ENCODE measurements around the gene TMEM272. TPM values are rescaled to one million over a fixed set of nuclear protein-coding genes. Genes with fewer than 3 reads are reported as not detected.

Gene TMEM272
- total and polyA plus RNA-seq, 2 experiments from 2014 or later = 0.11 to 0.76 TPM

DNA sequence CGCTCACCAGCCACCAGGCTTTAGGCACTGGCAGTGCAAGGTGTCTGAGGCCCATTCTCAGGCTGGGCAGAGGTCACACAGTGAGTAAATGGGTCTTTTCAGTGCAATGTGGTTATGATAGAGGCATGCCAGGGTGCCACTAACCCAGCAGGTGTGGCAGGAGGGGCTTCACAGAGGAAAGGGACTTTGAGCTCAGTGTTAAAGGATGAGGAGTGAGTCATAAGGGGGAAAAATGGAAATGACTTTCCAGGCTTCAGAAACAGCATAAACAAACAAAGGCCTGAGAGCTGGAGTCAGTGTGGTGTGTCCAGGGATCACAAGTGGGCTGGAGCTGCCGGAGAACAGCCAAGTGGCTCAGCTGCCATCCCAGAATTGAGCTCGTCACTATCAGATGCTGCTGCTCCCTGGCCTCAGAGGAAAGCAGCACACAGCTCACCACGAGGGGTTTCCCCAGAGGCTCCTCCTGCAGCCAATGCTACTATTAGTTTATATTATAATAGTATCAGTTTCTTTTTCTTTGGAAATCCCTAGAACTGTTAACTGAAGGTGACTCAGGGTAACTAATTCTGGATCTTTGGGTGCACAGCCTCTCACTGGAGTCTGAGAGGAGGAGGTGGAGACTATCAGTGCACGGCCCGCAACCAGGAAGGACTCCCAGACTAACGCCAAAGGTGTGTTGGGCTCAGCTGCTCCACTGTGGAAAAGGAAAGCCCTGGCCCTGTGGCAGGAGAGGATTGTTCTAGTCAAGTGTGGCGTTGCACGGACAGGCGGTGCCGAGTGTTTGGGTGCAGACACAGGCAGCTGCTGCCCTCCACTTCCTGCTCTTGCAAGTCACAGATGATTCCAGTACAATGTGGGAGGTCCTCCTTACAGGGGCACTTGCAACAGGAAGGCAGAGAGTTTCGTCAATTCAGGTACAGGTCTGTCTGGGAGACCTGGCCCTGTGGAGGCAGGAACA lies 80.5 kb downstream of the TMEM272 start:
- H3K4me2 ChIP-seq = no peak overlapping the region
- no peak overlapping the region for H2AFZ ChIP-seq

More for the DNA sequence above, 80.5 kb downstream of the TMEM272 start:
- peaks cover 3% of the 10 kb centered on the region; the same call in 1 of the 2 replicates for H3F3A ChIP-seq (replicated peaks; ENCODE audit: low read depth)
- Mint-ChIP-seq H3K27ac (no peak overlapping the region), H3K9me3 (no peaks in the 10 kb centered on the region), H3K4me3 (no peak overlapping the region), H3K36me3 (ENCODE audit: low read depth) (peaks cover 32% of the 10 kb centered on the region), H3K27me3 (ENCODE audit: insufficient read depth, low read depth, poor library complexity) (peaks cover 13% of the 10 kb centered on the region), H3K4me1 (peaks cover 23% of the 10 kb centered on the region)
- no peaks in the 10 kb centered on the region for H3K27me3 ChIP-seq (ENCODE audit: insufficient read depth)
- no peak overlapping the region for H3K4me3 ChIP-seq
- TF ChIP-seq, protein P1, sequence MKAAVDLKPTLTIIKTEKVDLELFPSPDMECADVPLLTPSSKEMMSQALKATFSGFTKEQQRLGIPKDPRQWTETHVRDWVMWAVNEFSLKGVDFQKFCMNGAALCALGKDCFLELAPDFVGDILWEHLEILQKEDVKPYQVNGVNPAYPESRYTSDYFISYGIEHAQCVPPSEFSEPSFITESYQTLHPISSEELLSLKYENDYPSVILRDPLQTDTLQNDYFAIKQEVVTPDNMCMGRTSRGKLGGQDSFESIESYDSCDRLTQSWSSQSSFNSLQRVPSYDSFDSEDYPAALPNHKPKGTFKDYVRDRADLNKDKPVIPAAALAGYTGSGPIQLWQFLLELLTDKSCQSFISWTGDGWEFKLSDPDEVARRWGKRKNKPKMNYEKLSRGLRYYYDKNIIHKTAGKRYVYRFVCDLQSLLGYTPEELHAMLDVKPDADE (IDR thresholded peaks at IDR 0.05) = no peak
- TF ChIP-seq, protein P2, sequence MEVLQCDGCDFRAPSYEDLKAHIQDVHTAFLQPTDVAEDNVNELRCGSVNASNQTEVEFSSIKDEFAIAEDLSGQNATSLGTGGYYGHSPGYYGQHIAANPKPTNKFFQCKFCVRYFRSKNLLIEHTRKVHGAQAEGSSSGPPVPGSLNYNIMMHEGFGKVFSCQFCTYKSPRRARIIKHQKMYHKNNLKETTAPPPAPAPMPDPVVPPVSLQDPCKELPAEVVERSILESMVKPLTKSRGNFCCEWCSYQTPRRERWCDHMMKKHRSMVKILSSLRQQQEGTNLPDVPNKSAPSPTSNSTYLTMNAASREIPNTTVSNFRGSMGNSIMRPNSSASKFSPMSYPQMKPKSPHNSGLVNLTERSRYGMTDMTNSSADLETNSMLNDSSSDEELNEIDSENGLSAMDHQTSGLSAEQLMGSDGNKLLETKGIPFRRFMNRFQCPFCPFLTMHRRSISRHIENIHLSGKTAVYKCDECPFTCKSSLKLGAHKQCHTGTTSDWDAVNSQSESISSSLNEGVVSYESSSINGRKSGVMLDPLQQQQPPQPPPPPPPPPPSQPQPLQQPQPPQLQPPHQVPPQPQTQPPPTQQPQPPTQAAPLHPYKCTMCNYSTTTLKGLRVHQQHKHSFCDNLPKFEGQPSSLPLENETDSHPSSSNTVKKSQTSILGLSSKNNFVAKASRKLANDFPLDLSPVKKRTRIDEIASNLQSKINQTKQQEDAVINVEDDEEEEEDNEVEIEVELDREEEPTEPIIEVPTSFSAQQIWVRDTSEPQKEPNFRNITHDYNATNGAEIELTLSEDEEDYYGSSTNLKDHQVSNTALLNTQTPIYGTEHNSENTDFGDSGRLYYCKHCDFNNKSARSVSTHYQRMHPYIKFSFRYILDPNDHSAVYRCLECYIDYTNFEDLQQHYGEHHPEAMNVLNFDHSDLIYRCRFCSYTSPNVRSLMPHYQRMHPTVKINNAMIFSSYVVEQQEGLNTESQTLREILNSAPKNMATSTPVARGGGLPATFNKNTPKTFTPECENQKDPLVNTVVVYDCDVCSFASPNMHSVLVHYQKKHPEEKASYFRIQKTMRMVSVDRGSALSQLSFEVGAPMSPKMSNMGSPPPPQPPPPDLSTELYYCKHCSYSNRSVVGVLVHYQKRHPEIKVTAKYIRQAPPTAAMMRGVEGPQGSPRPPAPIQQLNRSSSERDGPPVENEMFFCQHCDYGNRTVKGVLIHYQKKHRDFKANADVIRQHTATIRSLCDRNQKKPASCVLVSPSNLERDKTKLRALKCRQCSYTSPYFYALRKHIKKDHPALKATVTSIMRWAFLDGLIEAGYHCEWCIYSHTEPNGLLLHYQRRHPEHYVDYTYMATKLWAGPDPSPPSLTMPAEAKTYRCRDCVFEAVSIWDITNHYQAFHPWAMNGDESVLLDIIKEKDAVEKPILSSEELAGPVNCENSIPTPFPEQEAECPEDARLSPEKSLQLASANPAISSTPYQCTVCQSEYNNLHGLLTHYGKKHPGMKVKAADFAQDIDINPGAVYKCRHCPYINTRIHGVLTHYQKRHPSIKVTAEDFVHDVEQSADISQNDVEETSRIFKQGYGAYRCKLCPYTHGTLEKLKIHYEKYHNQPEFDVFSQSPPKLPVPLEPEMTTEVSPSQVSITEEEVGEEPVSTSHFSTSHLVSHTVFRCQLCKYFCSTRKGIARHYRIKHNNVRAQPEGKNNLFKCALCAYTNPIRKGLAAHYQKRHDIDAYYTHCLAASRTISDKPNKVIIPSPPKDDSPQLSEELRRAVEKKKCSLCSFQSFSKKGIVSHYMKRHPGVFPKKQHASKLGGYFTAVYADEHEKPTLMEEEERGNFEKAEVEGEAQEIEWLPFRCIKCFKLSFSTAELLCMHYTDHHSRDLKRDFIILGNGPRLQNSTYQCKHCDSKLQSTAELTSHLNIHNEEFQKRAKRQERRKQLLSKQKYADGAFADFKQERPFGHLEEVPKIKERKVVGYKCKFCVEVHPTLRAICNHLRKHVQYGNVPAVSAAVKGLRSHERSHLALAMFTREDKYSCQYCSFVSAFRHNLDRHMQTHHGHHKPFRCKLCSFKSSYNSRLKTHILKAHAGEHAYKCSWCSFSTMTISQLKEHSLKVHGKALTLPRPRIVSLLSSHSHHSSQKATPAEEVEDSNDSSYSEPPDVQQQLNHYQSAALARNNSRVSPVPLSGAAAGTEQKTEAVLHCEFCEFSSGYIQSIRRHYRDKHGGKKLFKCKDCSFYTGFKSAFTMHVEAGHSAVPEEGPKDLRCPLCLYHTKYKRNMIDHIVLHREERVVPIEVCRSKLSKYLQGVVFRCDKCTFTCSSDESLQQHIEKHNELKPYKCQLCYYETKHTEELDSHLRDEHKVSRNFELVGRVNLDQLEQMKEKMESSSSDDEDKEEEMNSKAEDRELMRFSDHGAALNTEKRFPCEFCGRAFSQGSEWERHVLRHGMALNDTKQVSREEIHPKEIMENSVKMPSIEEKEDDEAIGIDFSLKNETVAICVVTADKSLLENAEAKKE (CRISPR knock-in tag; IDR thresholded peaks at IDR 0.05) = no peak
- TF ChIP-seq CREB1 (CRISPR knock-in tag; IDR thresholded peaks at IDR 0.05; ENCODE audit: low read depth) = no peak
- no peak for TF ChIP-seq JUNB (IDR thresholded peaks at IDR 0.05; ENCODE audit: unreplicated experiment)
- no peak for TF ChIP-seq EZH2 (IDR thresholded peaks at IDR 0.05; ENCODE audit: low read depth, unreplicated experiment)
- TF ChIP-seq ZNF331 (CRISPR knock-in tag; IDR thresholded peaks at IDR 0.05; ENCODE audit: low read depth) = no peak
- TF ChIP-seq, protein P3, sequence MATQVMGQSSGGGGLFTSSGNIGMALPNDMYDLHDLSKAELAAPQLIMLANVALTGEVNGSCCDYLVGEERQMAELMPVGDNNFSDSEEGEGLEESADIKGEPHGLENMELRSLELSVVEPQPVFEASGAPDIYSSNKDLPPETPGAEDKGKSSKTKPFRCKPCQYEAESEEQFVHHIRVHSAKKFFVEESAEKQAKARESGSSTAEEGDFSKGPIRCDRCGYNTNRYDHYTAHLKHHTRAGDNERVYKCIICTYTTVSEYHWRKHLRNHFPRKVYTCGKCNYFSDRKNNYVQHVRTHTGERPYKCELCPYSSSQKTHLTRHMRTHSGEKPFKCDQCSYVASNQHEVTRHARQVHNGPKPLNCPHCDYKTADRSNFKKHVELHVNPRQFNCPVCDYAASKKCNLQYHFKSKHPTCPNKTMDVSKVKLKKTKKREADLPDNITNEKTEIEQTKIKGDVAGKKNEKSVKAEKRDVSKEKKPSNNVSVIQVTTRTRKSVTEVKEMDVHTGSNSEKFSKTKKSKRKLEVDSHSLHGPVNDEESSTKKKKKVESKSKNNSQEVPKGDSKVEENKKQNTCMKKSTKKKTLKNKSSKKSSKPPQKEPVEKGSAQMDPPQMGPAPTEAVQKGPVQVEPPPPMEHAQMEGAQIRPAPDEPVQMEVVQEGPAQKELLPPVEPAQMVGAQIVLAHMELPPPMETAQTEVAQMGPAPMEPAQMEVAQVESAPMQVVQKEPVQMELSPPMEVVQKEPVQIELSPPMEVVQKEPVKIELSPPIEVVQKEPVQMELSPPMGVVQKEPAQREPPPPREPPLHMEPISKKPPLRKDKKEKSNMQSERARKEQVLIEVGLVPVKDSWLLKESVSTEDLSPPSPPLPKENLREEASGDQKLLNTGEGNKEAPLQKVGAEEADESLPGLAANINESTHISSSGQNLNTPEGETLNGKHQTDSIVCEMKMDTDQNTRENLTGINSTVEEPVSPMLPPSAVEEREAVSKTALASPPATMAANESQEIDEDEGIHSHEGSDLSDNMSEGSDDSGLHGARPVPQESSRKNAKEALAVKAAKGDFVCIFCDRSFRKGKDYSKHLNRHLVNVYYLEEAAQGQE (IDR thresholded peaks at IDR 0.05; ENCODE audit: unreplicated experiment) = no peak
- no peak for TF ChIP-seq EZH2phosphoT487 (IDR thresholded peaks at IDR 0.05; ENCODE audit: unreplicated experiment)
- no peak for TF ChIP-seq NANOG (IDR thresholded peaks at IDR 0.05; ENCODE audit: borderline replicate concordance)
- TF ChIP-seq ZNF114 (CRISPR knock-in tag; IDR thresholded peaks at IDR 0.05) = no peak
- TF ChIP-seq, protein P4, sequence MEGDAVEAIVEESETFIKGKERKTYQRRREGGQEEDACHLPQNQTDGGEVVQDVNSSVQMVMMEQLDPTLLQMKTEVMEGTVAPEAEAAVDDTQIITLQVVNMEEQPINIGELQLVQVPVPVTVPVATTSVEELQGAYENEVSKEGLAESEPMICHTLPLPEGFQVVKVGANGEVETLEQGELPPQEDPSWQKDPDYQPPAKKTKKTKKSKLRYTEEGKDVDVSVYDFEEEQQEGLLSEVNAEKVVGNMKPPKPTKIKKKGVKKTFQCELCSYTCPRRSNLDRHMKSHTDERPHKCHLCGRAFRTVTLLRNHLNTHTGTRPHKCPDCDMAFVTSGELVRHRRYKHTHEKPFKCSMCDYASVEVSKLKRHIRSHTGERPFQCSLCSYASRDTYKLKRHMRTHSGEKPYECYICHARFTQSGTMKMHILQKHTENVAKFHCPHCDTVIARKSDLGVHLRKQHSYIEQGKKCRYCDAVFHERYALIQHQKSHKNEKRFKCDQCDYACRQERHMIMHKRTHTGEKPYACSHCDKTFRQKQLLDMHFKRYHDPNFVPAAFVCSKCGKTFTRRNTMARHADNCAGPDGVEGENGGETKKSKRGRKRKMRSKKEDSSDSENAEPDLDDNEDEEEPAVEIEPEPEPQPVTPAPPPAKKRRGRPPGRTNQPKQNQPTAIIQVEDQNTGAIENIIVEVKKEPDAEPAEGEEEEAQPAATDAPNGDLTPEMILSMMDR (conservative IDR thresholded peaks at IDR 0.05; ENCODE audit: low read depth in 2 of 2) = no peak
- TF ChIP-seq POLR2AphosphoS5 (IDR thresholded peaks at IDR 0.05; ENCODE audit: low read depth) = no peak
- TF ChIP-seq STAT1 (IDR thresholded peaks at IDR 0.05; ENCODE audit: unreplicated experiment) = no peak
- DNase-seq (ENCODE audit: low spot score) (no peak), ATAC-seq (no peak)
- H3K79me2 ChIP-seq (replicated peaks; ENCODE audit: insufficient read depth) = no peaks in the 10 kb centered on the region
- no peaks in the 10 kb centered on the region for H3K9me2 ChIP-seq (ENCODE audit: insufficient read depth)
- no peaks in the 10 kb centered on the region; the same call in 1 of the 2 replicates for H4K20me1 ChIP-seq (replicated peaks; ENCODE audit: insufficient read depth)
- no peak overlapping the region; the same call in 1 of the 2 replicates for H3K27ac ChIP-seq (ENCODE audit: low read depth)
- peaks cover 5% of the 10 kb centered on the region; the same call in 1 of the 2 replicates for H3K36me3 ChIP-seq (ENCODE audit: insufficient read depth)
- peaks cover 11% of the 10 kb centered on the region for H3K4me1 ChIP-seq (ENCODE audit: insufficient read depth)

Measured in GM23338 (cell line).